Astrocyte (in vitro differentiated cells and primary cell): Measurements from ENCODE around the gene VAT1L. TPM values are rescaled to one million over a fixed set of nuclear protein-coding genes. Genes with fewer than 3 reads are reported as not detected.

ENCODE experiments used
- DNase-seq: peaks from one replicate; pipeline ENCODE4 v3.0.0-alpha.2; 2010; ENCODE audit warnings: low read depth
- FAIRE-seq: peaks from 2 replicates; lab custom pipeline; 2011; peaks lifted over from hg19 to GRCh38; lab: Jason Lieb, UNC
- H2AFZ ChIP-seq: 2 replicates; pipeline ENCODE4 v1.6.0; 2012; ENCODE audit warnings: low read depth, low read length, inconsistent platforms
- H3K27ac ChIP-seq: 2 replicates; pipeline ENCODE4 v1.5.1; 2011; ENCODE audit warnings: low read depth, low read length, inconsistent platforms
- H3K27me3 ChIP-seq: 2 replicates; pipeline ENCODE4 v1.6.0; 2011; ENCODE audit warnings: low read length, inconsistent platforms; ENCODE audit not compliant: insufficient read depth
- H3K36me3 ChIP-seq: 2 replicates; pipeline ENCODE4 v1.5.1; 2011; ENCODE audit warnings: low read length, inconsistent platforms; ENCODE audit not compliant: insufficient read depth
- H3K4me1 ChIP-seq: 2 replicates; pipeline ENCODE4 v1.5.1; 2011; ENCODE audit warnings: low read length, inconsistent platforms; ENCODE audit not compliant: insufficient read depth
- H3K4me2 ChIP-seq: 2 replicates; pipeline ENCODE4 v1.6.0; 2012; ENCODE audit warnings: low read length, inconsistent platforms
- H3K4me3 ChIP-seq: 2 replicates; pipeline ENCODE4 v1.5.1; 2011; ENCODE audit warnings: low read depth, mild to moderate bottlenecking, low read length, inconsistent platforms; ENCODE audit not compliant: insufficient read depth
- H3K79me2 ChIP-seq: 2 replicates; pipeline ENCODE4 v1.6.0; 2012; ENCODE audit warnings: mild to moderate bottlenecking, low read length, inconsistent platforms; ENCODE audit not compliant: insufficient read depth
- H3K9ac ChIP-seq: 2 replicates; pipeline ENCODE4 v1.6.0; 2012; ENCODE audit warnings: mild to moderate bottlenecking, low read length, inconsistent platforms
- H3K9me3 ChIP-seq: 2 replicates; pipeline ENCODE4 v1.5.1; 2012; ENCODE audit warnings: low read depth, mild to moderate bottlenecking, low read length, inconsistent platforms; ENCODE audit not compliant: insufficient read depth
- H4K20me1 ChIP-seq: 2 replicates; pipeline ENCODE4 v1.6.0; 2012; ENCODE audit warnings: low read length, inconsistent platforms; ENCODE audit not compliant: insufficient read depth
- H3K27ac Mint-ChIP-seq: one replicate; pipeline ENCODE4 v1.8.0; 2021; ENCODE audit warnings: mild to moderate bottlenecking, mixed read lengths; ENCODE audit not compliant: unreplicated experiment
- H3K27me3 Mint-ChIP-seq: one replicate; pipeline ENCODE4 v1.8.0; 2021; ENCODE audit warnings: low read depth, mixed read lengths; ENCODE audit not compliant: unreplicated experiment
- H3K36me3 Mint-ChIP-seq: one replicate; pipeline ENCODE4 v1.8.0; 2021; ENCODE audit warnings: low read depth, mixed read lengths; ENCODE audit not compliant: unreplicated experiment
- H3K4me1 Mint-ChIP-seq: one replicate; pipeline ENCODE4 v1.8.0; 2021; ENCODE audit warnings: low read depth, mixed read lengths; ENCODE audit not compliant: unreplicated experiment
- H3K4me3 Mint-ChIP-seq: one replicate; pipeline ENCODE4 v1.8.0; 2021; ENCODE audit warnings: mild to moderate bottlenecking, moderate library complexity, mixed read lengths; ENCODE audit not compliant: unreplicated experiment
- H3K9me3 Mint-ChIP-seq: one replicate; pipeline ENCODE4 v1.8.0; 2021; ENCODE audit warnings: mild to moderate bottlenecking, mixed read lengths; ENCODE audit not compliant: unreplicated experiment
- EZH2 ChIP-seq: IDR thresholded peaks from 2 replicates; pipeline ENCODE4 v1.6.1; 2012; ENCODE audit warnings: mild to moderate bottlenecking, low read length, inconsistent platforms; ENCODE audit not compliant: insufficient read depth
- total RNA-seq: library from RNA; stranded (reverse); gene quantifications from 2 replicates; pipeline ENCODE4 v1.2.1, GENCODE V29; 2021
- TF ChIP-seq, protein P1 (sequence below): IDR thresholded peaks from 2 replicates; pipeline ENCODE4 v1.5.1; 2011; ENCODE audit warnings: low read depth, mild to moderate bottlenecking, inconsistent platforms, low read length, moderate library complexity; ENCODE audit not compliant: insufficient read depth

VAT1L gene
- total RNA-seq, 1 donor from 2014 or later: 3.3 TPM

DNA sequence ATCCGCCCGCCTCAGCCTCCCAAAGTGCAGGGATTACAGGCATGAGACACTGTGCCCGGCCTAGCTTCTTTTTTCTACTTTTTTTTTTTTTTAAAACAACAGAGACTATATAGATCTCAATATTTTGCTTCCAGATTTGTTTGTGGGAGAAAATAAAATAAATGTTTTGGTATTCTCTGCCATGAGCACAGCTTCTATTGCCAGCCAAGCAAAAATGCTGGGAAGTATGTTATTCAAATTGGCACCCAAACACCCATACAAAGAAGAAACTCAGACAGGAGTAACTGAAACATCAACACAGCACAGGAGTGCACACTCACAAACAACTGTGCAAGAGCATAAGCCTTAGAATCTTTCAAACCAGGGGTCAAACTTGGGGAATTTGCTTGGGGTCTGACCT lies 196.7 kb downstream of the VAT1L start:
- no peak for DNase-seq
- no peak overlapping the region for H3K4me2 ChIP-seq
- no peaks in the 10 kb centered on the region for H3K4me1 ChIP-seq
- H3K27ac ChIP-seq: no peak overlapping the region
- H3K9me3 ChIP-seq: no peaks in the 10 kb centered on the region
- Mint-ChIP-seq H3K27ac (no peak overlapping the region), H3K36me3 (no peaks in the 10 kb centered on the region), H3K27me3 (peaks cover 3% of the 10 kb centered on the region), H3K9me3 (no peaks in the 10 kb centered on the region), H3K4me3 (no peak overlapping the region), H3K4me1 (no peaks in the 10 kb centered on the region)
- no peak overlapping the region for H3K4me3 ChIP-seq
- H4K20me1 ChIP-seq: no peaks in the 10 kb centered on the region
- no peak for FAIRE-seq
- H3K36me3 ChIP-seq: no peaks in the 10 kb centered on the region
- TF ChIP-seq, protein P1, sequence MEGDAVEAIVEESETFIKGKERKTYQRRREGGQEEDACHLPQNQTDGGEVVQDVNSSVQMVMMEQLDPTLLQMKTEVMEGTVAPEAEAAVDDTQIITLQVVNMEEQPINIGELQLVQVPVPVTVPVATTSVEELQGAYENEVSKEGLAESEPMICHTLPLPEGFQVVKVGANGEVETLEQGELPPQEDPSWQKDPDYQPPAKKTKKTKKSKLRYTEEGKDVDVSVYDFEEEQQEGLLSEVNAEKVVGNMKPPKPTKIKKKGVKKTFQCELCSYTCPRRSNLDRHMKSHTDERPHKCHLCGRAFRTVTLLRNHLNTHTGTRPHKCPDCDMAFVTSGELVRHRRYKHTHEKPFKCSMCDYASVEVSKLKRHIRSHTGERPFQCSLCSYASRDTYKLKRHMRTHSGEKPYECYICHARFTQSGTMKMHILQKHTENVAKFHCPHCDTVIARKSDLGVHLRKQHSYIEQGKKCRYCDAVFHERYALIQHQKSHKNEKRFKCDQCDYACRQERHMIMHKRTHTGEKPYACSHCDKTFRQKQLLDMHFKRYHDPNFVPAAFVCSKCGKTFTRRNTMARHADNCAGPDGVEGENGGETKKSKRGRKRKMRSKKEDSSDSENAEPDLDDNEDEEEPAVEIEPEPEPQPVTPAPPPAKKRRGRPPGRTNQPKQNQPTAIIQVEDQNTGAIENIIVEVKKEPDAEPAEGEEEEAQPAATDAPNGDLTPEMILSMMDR: no peak
- TF ChIP-seq EZH2: no peak
- no peak overlapping the region for H3K9ac ChIP-seq
- H3K27me3 ChIP-seq: no peaks in the 10 kb centered on the region
- no peaks in the 10 kb centered on the region for H3K79me2 ChIP-seq
- no peak overlapping the region for H2AFZ ChIP-seq

GRCh38 chr16:77986011-77986740 lies 197.8 kb downstream of the VAT1L start:
- Histone ChIP-seq H4K20me1 (no peaks in the 10 kb centered on the region), H3K79me2 (no peaks in the 10 kb centered on the region), H3K9me3 (no peaks in the 10 kb centered on the region), H3K4me3 (no peak overlapping the region), H3K27ac (no peak overlapping the region), H3K4me2 (no peak overlapping the region), H3K27me3 (no peaks in the 10 kb centered on the region), H3K36me3 (no peaks in the 10 kb centered on the region), H2AFZ (no peak overlapping the region), H3K9ac (no peak overlapping the region), H3K4me1 (no peaks in the 10 kb centered on the region)
- Mint-ChIP-seq H3K9me3 (no peaks in the 10 kb centered on the region), H3K4me3 (no peak overlapping the region), H3K27ac (no peak overlapping the region), H3K36me3 (no peaks in the 10 kb centered on the region), H3K27me3 (peaks cover 3% of the 10 kb centered on the region), H3K4me1 (no peaks in the 10 kb centered on the region)
- FAIRE-seq (no peak), DNase-seq (no peak)
- TF ChIP-seq EZH2: no peak
- TF ChIP-seq, protein P1: no peak

GRCh38 chr16:77987810-77988209 lies 199.4 kb downstream of the VAT1L start:
- H3K27ac ChIP-seq: no peak overlapping the region
- peaks cover 2% of the 10 kb centered on the region for H3K27me3 Mint-ChIP-seq
- DNase-seq (no peak), FAIRE-seq (no peak)
- TF ChIP-seq, protein P1: no peak
- TF ChIP-seq EZH2: no peak
- peaks cover 6% of the 10 kb centered on the region for H3K9me3 Mint-ChIP-seq
- no peak overlapping the region for H2AFZ ChIP-seq
- H3K4me3 Mint-ChIP-seq: no peak overlapping the region
- no peak overlapping the region for H3K4me2 ChIP-seq
- no peaks in the 10 kb centered on the region for H3K36me3 Mint-ChIP-seq
- H3K9ac ChIP-seq: no peak overlapping the region
- H3K36me3 ChIP-seq: no peaks in the 10 kb centered on the region
- H3K9me3 ChIP-seq: no peaks in the 10 kb centered on the region
- no peaks in the 10 kb centered on the region for H3K4me1 ChIP-seq
- H3K27me3 ChIP-seq: no peaks in the 10 kb centered on the region
- peaks cover 5% of the 10 kb centered on the region for H3K4me1 Mint-ChIP-seq
- H3K4me3 ChIP-seq: no peak overlapping the region
- H4K20me1 ChIP-seq: no peaks in the 10 kb centered on the region
- no peak overlapping the region for H3K27ac Mint-ChIP-seq
- no peaks in the 10 kb centered on the region for H3K79me2 ChIP-seq
